Measurements from ENCODE around the gene MEIS3.
"Not testable (repeated sequence)": the region's sequence is repeated elsewhere in the genome, so short reads cannot be mapped to it uniquely, and the experiment has no call there.

The MEIS3 gene

DNA sequence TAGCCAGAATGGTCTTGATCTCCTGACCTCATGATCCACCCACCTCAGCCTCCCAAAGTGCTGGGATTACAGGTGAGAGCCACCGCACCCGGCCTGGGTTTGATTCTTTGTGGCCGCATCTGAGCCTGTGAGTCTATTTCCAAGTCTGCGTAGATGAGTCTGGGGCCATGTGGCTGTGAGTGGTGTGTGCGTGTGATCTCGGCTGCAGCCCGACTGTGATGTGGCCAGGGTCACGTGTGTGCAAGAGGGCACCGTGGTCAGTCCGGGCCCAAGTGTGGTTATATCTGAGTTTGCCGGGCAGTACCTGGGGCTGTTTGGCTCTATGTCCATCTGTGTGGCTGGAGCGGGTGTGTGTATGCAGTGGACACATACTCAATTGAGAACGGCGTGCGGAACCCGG lies 5.4 kb downstream of the MEIS3 start:
- no peak for DNase-seq

DNA sequence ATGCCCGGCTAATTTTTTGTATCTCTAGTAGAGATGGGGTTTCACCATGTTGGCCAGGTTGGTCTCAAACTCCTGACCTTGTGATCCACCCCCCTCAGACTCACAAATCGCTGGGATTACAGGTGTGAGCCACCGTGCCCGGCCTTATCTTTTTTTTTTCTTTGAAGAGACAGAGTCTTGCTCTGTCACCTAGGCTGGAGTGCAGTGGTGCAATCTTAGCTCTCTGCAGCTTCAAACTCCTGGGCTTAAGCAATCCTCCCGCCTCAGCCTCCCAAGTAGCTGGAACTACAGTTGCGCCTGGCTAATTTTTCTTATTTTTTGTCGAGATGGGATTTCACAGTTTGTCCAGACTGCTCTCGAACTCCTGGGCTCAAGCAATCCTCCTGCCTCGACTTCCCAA lies 7.6 kb downstream of the MEIS3 start:
- not testable (repeated sequence) for DNase-seq

DNA sequence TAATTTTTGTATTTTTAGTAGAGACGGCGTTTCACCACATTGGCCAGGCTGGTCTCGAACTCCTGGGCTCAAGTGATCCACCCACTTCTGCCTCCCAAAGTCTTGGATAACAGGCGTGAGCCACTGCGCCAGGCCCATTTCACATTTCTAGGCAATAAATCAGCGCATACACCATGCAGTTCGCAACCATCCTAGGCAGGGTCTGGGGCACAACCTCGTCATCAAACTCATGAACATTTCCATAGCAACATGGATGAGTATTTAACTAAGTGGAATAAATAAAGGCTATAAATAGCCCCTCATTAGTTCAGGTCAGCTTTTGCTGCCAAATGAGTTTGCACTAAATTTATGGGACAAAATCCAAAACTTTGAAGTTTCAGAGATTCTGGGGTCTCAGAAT lies 8.2 kb downstream of the MEIS3 start:
- DNase-seq, result no peak

DNA sequence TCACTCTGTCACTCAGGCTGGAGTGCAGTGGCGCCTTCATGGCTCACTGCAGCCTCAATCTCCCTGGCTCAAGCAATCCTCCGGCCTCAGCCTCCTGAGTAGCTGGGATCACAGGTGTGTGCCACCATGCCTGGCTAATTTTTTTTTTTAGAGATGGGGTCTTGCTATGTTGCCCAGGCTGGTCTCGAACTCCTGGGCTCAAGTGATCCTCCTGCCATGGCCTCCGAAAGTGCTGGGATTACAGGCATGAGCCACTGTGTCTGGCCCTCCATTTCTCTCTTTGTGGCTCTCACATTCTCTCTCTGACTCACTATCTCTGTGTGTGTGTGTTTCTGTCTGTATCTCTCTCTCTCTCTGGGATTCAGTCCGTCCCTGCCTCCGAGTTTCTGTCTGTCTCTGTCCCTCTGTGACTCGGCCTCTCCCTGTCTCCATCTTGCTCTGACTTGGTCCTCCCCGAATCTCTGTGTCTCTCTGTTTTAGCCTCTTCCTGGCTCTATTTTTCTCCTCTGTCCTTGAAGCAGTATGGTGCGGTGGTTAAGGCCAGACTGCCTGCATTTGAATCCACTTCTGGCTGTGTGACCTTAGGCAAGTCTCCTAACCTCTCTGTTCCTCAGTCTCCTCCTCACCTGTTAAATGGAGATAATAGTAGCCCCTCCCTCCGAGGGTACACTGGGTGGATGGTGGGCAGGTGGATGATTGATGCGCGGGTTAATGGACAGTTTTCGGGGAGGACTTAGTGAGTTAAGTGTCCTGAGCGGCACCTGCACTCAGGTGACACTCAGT lies 11.0 kb downstream of the MEIS3 start:
- DNase-seq, result no peak

DNA sequence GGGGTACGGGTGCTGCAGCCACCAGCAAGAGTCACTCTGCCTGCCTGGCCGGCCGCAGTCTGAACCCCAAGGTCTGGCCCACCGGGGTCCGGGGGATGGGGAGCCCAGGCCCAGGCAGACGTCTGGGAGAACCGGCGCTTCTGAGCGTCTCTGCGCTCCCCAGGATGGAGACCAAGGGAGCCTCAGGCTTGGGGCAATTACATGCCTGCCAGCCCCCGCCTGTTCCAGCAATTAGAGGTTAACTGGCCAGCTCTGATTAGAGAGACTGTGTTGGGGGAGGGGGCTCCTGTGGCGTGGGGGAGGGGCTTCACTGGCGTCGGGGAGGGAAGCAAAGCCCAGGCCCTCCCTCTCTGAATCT lies 11.9 kb downstream of the MEIS3 start:
- no peak for DNase-seq

DNA sequence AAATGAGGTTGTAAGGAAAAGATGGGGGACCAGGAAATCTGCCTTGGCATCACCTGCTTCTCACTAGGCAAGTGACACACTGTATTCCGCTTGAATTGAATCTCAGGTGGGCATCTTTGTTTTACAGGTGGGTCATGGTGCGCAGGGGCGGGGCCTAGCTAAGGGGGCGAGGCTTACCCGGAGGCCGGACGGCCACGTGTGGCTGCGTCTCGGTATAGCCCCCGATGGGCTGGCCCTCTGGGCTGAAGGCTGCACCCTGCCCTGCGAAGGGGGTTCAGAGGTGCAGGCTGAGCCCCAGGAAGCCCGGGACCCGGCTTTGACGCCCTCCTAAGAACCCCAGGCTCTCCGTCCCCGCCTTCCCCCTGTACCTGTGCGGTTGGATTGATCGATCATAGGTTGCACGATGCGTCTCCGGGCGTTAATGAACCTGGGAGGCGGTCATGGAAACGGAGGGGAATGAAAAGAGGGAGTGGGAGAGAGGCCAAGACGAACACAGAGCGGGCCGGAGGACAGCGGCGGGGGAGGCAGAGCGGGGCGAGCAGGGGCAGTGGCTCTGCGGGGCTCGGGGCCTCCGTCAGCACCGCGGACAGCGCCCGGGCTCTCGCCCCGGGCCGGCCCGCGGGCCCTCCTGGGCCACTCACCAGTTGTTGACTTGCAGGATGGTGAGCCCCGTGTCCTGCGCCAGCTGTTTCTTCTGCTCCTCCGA lies 12.5 kb downstream of the MEIS3 start:
- DNase-seq, result no peak

DNA sequence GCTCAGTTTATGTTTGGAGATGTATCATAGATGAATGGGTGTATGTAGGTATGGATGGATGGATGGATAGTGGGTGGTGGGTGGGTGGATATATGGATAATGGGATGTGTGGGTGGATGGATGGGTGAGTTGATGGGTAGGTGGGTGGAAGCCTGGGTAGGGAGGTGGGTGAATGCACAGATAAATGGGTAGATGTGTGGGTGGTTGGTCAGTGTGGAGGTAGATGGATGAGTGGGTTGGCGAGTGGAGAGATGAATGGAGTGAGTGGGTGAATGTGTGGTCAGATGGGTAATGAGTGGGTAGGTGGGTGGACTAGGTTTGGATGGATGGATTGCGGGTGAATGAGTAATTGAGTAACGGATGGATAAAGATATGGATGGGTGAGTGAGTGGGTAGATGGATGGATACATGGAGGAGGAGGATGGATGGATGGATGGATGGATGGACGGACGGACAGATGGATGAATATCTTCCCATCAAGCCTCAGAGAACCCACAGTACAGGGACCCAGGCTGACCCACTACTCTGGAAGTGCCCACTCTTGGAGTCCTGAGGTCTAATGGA lies 13.4 kb downstream of the MEIS3 start:
- no peak for DNase-seq

DNA sequence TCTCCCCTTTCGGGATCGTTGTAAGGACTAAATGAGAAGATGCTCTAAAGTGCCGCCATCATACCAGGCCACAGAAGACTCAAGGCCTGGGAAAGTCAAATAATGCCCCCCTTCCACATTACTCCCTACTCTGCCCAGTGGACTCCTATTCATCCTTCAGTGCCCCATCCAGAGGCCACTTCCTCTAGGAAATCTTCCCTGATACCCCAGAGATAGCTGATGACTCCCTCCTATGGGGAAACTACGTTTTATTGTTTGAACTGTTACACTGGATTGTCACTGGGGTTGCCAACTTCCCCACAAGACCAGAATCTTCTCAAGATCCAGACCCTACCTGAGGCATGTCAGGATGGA lies 14.2 kb downstream of the MEIS3 start:
- DNase-seq, result no peak

DNA sequence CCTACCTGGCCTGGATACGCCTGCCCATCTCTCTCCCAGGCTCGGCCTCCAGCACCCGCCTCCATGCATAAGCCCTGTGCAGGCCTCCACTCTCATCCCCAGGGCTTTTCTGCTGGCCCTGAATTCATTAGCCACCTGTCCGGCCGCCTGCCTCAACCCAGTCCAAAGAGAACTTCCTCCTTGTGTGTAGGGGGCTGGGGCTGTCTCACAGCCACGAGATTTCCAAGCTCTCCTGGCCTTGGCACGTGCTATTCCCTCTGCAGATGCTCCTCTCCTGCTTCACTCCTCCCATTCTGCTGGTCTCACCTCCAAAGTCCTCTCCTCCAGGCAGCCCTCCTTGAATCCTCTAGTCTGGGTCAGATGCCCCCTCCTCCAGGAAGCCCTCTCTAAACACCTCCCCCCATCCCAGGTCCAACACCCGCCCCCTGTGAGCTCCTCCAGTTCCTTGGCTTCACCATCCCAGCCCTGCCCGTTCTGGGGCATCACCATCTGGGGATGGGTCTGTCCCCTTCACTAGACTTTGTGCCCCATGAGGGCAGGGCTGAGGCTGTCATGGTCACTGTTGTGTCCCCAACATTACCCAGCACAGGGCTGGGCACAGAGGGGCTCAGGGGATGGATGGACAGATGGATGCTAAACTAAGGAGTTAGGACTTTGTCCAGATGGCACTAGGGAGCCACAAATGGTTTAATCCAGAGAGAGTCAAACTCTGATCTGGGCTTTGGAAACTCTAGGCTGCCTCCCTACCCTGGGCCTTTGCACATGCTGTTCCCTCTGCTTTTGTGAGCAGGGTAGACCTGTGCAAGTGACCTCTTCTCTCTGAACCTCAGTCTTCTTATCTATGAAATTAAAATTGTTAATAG lies 14.8 kb downstream of the MEIS3 start:
- DNase-seq, result no peak

DNA sequence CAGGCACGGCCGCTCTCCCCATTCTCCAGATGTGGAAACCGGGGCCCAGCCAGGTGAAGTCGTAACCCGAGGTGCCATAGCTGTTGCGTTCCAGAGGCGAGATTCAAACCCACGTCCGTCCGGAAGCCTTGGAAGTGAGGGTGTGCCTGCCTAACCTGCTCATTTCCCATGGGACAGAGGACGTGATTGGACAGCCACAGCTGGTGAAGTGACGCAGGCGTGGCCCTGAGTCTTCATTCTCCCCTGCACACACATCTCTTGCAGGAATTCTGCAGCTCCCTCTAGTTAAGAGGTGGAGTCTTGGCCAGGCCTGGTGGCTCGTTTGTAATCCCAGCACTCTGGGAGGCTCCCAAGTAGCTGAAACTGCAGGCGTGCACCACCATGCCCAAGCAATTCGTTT lies 16.8 kb downstream of the MEIS3 start:
- no peak for DNase-seq

DNA sequence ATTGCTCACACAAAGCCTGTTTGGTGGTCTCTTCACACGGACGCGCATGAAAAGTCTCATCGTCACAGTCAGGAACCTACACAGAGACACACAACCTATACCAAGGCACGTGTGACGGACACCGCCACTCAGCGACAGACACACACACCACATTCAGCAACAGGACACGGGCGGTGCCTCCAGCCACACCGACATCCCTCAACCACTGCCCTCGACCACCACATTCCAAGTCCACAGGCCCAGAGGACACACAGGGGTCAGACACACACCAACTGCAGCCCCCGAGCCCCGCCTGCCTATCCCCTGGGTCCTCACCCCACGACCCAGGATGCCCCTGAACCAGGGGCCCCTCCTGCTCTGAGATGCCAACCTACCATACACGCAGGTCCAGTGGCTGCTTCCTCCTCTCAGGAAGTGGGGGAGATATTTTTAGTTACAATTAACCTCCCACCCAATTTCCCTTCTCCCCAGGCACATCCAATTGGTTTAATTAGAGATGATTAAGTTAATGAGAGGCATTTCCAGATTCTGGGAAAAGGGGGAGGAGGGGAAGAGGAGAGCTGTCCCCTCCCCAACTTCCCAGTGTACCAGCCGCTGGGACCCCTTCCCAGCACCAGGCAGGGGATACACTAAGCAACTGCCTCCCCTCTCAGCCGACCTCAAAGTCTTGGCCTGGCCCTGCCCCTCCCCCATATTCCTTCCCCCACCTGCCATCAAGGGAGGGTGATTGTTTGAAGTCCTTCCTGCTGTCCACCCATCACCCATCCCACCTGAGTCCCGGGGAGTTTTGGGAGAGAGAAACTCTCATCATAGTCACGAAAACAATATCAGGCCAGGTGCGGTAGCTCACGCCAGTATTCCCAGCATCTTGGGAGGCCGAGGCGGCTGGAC lies 20.4 kb downstream of the MEIS3 start:
- no peak for DNase-seq

DNA sequence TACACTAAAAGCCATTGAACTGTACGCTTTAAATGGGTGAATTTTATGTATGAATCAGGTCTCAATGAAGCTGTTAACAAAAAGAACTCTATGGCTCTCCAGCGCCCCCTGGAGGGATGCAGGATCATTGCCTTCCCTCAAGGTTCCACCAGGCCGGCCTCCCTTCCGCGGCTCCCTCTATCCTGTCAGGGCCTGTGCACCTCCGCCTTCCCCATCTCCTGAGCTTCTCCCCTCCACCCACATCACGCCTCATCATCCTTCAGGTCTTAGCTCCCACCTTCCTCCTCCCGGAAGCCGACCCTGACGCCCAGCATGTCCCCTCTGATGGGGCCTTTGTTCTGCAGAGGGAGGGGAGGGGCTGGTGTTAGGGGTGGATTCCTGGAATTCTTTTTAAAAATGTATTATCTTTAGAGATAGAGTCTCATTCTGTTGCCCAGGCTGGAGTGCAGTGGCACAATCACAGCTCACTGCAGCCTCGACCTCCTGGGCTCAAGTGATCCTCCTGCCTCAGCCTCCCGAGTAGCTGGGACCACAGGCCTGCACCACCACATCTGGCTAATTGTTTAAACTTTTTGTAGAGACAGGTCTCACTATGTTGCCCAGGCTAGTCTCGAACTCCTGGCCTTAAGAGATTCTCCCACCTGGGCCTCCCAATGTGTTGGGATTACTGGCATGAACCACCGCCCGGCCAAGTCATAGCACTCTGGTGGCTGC lies 27.7 kb downstream of the MEIS3 start:
- DNase-seq, result peak; percentile 44 to 71

DNA sequence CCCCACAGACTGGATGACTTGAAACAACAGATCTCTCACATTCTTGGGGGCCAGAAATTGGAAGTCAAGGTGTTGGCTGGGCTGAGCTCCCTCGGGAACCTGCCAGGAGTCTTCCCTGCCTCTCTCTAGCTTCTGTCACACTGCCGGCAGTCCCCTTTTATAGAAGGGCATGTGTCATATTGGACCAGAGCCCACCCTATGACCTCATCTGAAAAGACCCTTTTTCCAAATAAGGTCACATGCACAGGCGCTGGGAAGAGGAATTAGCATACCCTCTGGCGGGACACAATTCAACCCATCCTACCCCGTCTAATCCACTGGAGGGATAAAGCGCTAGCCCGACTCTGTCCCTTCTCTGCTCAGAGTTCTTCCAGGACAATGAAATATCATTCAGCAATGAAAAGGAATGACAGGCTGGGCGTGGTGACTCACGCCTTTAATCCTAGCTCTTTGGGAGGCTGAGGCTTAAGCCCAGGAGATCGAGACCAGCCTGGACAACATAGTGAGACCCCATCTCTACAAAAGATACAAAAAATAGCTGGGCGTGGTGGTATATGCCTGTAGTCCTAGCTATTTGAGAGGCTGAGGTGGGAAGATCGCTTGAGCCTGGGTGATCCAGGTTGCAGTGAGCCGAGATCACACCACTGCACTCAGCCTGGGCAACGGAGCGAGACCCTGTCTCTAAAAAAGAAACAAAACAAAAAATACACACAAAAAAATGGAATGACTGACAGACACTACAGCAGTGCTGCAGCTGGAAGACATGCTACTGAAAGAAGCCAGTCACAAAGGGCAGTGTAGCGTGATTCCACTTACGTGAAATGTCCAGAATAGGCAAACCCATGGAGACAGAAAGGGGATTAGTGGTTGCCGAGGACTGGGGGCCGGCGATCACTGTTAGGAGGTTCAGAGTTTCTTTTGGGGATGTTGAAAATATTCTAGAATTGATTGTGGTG lies 28.5 kb downstream of the MEIS3 start:
- DNase-seq, result no peak

DNA sequence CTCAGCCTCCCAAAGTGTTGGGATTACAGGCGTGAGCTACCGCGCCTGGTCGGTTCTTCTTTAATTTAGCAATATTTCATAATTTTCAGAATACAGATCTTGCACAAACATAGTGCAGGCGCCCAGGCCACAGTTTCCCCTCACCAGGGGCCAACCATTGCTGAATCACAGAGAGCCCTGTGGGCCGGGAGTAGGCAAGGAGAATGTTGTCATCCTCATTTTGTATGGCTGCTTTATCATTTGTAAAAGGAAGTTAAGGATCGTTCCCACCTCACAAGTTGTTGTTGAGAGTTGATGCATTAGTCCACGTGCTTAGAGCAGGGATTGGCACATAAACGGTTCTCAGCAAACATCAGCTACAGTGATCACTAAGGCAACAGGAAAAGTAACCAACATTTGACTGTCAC lies 30.2 kb downstream of the MEIS3 start:
- peak in 1 of 2 donors; percentile 28 for DNase-seq

DNA sequence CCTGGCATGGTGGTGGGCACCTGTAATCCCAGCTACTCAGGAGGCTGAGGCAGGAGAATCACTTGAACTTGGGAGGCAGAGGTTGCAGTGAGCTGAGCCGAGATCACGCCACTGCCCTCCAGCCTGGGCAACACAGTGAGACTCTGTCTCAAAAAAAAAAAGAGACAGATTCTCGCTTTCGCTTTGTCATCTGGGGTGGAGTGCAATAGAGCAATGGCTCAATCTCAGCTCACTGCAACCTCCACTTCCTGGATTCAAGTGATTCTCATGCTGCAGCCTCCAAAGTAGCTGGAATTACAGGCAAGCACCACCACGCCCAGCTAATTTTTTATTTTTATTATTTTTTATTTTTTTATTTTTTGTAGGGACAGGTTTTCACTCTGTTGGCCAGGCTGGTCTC lies 30.6 kb downstream of the MEIS3 start:
- DNase-seq, result not testable (repeated sequence)

DNA sequence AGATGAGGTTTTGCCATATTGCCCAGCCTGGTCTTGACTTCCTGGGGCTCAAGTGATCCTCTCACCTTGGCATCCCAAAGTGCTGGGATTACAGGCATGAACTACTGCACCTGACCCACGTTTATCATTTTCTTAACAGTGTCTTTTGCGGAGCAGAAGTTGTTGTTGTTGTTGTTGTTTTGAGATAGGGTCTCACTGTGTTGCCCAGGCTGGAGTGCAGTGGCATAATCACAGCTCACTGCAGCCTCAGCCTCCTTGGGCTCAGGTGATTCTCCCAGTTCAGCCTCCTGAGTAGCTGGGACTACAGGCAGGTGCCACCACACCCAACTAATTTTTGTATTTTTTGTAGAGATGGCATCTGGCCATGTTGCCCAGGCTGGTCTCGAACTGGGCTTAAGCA lies 31.7 kb downstream of the MEIS3 start:
- not testable (repeated sequence) for DNase-seq

DNA sequence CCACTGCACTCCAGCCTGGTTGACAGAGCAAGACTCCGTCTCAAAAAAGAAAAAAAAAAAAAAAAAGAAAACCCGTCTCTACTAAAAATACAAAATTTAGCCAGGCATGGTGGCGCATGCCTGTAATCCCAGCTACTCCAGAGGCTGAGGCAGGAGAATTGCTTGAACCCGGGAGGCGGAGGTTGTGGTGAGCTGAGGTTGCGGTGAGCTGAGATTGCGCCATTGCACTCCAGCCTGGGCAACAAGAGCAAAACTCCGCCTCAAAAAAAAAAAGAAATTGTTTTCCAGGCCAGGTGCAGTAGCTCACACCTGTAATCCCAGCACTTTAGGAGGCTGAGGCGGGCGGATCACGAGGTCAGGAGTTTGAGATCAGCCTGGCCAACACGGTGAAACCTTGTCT lies 32.7 kb downstream of the MEIS3 start:
- not testable (repeated sequence) for DNase-seq

DNA sequence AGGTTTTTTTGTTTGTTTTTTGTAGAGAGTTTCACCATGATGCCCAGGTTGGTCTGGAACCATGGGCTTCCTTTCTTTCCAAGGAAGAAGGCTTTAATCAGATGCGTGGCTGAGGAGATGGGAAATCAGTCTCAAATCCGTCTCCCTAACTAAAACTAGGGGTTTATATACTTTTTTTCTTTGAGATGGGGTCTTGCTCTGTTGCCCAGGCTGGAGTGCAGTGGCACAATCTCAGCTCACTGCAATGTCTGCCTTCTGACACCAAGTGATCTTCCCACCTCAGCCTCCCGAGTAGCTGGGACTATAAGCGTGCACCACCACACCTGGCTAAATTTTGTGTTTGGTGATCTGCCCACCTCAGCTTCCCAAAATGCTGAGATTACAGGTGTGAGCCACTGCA lies 34.8 kb downstream of the MEIS3 start:
- DNase-seq, result not testable (repeated sequence)

DNA sequence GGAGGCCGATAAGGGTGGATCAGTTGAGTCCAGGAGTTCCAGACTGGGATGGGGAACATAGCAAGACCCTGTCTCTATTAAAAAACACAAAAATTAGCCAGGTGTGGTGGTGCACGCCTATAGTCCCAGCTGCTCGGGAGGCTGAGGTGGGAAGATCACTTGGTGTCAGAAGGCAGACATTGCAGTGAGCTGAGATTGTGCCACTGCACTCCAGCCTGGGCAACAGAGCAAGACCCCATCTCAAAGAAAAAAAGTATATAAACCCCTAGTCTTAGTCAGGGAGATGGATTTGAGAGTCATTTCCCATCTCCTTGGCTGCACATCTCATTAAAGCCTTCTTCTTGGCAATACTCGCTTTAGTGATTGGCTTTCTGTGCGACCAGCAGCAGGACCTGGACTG lies 35.4 kb downstream of the MEIS3 start:
- DNase-seq, result not testable (repeated sequence)

DNA sequence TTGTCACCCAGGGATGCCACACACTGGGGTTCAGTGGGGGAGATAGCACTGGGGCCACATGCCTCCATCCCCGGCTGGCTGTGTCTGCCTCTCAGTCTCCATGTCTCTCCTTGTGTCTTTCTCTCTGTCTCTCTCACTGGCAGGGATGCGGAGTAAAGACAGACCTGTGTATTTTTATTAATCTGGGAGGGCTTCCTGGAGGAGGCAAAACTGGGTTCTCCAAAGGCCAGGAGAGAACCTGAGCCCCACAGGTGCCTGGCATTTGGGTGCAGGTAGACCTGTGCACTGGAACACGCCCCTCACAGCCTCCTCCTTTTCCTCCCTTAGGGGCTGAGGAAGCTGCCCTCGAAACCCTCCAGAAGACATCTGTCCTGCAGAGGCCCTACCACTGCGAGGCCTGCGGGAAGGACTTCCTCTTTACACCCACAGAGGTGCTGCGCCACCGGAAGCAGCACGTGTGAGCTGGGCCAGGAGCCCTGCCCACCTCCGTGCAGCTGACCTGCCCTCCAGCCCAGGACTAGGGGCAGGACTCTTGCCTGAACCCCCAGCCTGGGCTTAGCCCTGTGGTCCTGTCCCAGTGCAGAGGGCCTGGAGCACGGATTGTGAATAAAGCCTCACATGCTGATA lies 37.6 kb downstream of the MEIS3 start:
- DNase-seq, result no peak

Measured in bone marrow (tissue), 2 donors.